ENCODE data around the gene TTC21B. TPM values are rescaled to one million over a fixed set of nuclear protein-coding genes. Genes with fewer than 3 reads are reported as not detected.
A peak's percentile ranks its signal among the peaks of the same experiment; 100 is the strongest.
"Not testable (repeated sequence)": the region's sequence is repeated elsewhere in the genome, so short reads cannot be mapped to it uniquely, and the experiment has no call there.

The TTC21B gene
- total RNA-seq, 1 experiment from 2014 or later: 16.3 TPM

DNA sequence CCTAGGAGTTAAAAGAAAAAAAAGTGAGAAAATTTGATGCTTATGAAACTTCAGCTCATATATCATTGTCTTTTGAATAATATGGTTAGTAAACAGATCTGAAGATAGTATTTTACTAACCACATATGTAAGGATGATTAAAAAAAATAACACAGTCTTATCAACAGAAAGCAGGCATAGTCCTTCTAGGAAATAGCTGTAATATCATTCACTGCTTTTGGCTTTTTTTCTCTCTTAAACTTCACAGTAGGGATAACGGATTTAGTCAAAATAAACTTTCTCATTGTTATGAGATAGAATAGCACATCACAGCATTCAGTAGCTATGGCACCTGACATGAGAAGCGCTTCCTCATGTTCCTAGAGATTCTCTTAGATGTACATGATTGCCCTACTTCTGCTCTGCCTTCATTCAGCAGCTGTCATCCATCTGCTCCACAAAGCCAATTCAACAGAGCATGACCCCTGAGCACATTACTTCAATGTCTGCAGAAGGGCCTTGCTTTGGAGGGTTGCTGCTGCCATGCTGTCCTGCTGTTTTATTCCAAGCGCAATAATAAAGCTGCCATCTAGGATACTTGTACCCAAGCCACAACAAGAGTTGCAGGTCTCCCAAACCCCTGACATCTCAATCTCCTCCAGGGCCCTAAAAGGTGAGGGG lies 67.0 kb downstream of the TTC21B start:
- no peak for DNase-seq (ENCODE audit: low read depth)

DNA sequence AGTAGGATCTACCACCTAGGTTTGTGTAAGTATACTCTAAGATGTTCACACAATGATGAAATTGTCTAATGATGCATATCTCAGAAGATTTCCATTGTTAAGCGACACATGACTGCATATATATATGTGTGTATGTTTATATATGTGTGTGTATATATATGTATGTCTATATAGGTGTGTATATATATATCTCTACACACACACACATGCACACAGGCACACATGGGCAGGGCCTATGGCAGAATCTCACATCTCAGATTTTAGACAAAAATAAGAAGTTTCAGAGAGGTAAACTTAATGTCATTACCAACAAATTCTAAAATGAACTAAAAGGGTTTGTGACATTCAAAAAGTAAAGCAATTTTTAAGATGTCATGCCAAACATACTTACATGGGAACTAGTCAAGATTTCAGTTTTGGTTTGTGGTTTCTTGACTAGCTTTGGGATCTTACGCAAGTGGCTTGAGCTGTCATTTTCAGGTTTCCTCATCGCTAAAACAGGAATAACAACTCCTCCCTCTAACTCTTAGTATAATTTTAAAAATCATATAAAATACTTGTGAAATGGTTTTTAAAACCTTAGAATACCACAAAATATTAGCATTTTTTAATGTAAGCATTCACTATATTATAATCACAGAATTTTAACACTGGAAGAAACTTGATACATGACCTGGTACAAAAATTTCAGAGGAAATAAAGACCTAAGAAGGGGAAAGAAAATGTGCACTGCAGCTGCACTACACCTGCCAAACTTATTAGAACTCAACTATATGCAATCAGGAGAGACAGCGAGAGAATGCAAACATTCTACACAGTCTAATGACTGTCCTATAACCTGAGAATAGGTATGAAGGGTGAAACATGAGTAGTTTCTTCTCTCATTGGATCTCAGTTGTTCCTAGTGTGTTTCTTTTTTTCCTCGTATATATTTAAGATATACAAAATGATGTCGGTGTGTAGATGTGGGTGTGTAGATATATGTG lies 75.7 kb downstream of the TTC21B start:
- no peak for DNase-seq (ENCODE audit: low read depth)

DNA sequence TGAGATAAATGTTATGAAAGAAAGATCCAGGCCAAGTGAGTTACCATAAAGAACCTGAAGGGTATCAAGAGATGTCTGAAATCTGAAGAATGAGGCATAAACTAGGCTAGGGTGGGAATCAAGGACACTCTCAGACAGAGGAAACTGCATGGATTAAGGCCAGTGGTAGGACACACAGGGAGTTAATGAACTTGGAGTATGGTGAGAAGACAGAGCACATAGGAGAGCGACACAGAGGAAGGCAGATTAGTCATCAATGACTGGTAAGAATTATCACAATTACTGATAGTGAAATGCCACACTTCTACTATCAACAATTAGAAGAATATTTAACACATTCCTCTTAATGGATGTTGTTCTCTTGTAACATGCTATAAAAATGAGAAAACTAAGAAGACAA lies 76.9 kb downstream of the TTC21B start:
- DNase-seq (ENCODE audit: low read depth): no peak

DNA sequence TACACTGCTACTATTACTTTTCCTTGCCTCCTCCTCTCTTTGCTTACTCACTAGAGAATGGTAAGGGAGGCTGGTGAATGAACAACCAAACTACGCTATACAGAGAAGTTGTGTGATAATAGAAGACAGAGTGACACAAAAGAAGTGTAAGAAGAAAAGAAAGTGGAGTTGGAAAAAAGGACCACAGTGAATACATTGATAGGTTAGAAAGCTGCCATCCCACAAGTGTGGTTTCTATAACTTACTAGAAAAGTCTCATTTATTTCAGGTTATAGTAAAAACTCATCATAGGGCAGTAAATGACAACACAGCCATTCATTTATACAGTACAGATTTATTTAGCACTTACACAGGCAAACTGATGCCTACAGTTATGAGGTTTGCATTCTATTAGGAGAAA lies 77.3 kb downstream of the TTC21B start:
- DNase-seq (ENCODE audit: low read depth): no peak

DNA sequence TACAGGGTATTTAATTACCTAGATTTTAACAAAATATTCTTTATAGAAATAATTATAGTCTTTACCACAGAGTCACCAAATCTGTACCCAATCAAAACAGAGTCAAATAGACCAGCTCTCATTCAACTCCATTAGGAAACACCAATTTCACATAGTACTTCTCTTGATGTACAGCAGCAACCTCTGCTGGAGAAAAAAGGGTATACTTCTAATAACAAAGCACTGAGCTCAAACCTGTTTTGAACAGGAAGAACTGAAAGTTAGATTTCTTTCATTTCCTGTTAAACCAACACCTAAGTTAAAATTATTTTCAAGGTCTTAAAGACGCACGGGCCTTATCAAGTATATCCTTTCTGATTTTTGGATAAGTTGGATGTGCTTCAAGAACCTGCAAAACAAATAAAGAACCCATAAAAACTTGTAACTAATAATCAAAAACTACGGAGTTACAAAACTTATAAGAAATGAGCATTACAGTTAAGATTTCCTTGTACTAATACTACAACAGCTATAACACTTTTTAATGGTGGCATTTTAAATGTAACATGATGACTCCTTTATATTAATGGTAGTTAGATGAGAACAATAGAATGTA lies 79.0 kb downstream of the TTC21B start:
- peak; percentile 17 for DNase-seq (ENCODE audit: low read depth)

DNA sequence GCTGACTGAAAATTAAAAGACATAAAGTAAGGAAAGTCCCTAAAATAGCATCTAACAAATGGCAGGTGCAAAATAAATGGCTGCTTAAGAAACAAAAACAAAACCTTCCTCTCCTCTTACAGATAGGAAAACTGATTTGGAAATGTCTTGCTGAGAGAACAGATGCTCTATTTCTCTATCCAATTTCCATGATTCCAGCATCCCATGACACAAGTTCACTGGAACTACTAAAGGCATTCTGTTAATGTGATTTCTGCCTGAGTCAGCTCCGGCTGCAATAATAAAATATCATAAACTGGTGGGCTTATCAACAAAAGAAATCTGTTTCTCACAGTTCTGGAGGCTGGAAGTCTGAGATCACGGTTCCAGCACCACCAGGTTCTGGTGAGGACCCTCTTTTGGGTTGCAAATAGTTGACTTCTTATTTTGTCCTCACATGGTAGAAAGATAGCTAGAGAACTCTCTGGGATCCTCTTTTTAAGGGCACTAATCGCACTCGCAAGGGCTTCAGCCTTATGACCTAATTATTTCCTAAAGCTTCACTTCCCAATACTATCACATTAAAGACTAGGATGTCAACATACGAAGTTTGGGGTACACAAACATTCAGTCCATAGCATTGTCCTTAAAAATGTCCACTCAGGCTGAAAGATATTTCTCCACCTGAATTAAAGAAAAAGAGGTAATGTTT lies 81.3 kb downstream of the TTC21B start:
- DNase-seq (ENCODE audit: low read depth): no peak

DNA sequence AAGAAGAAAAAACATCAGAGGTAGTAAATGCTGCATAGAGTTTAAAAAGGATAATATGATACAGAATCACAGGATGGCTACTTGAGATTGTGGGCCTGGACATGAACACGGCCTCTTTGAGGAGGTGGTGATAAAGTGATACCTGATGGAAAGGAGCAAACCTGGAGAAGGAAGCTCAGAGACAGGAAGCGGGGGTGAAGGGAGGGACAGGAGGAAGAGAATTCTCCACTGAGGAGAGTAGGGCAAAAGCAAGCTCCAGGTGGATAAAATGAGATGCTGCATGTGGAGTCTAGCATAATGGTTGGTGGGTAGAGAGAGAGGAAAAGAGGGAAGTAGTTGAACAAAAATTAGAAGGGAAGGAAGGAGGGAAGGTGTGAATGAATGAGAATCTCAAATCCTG lies 82.6 kb downstream of the TTC21B start:
- DNase-seq (ENCODE audit: low read depth): no peak

DNA sequence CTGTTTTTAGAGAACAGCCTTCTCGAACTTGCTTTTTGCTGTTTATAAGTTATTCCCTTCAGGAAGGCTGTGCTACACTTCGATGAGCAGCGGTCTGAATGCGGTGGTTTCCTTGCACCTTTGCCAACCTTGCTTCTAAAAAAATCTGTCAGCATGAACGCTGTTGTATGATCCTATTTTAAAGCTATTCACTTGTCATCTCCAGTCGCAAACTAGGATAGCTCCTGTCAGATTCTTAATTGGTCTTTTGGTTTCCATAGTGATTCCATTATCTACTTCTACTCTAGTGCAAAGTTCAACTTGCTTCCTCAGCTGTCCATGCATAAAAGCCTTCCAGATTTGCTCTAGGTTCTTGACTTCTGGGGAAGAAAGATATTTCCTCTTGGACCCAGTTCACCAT lies 83.2 kb downstream of the TTC21B start:
- no peak for DNase-seq (ENCODE audit: low read depth)

DNA sequence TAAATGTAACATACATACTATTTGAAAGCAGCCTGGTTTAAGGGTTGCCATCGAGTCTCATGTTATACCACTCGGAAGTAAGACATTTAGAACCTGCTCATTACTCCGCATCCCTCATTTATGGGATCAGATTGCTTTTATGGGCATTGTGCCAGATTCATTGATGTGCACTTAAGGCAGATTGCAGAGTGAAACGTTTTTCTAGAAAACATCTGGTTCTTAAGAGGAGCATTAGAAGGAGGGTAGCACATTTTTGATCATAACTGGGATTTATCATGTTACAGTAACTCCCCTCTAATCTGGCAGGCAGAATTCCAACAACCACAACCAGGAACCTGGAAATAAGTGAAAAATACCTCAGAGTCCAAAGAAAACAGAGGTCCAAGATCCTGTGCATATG lies 85.4 kb downstream of the TTC21B start:
- DNase-seq (ENCODE audit: low read depth): peak; percentile 2

DNA sequence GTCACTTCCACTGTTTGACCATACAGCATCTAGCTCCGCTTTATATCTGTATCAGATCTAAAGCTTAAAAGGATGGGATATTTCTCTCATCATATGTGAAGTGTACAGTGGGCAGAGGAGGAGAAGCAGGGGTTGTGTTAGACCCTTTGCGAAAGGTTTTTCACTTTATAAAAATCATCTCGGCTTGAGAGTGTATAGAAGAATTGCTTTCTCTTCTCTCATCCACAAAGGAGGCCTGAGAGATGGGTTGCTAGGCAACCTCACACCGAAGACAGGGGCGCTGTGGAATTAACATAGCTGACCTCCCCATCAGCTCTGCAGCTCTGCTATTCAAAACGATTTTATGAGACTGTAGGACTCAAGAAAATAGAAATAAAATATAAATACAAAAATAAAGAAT lies 89.3 kb downstream of the TTC21B start:
- DNase-seq (ENCODE audit: low read depth): no peak

DNA sequence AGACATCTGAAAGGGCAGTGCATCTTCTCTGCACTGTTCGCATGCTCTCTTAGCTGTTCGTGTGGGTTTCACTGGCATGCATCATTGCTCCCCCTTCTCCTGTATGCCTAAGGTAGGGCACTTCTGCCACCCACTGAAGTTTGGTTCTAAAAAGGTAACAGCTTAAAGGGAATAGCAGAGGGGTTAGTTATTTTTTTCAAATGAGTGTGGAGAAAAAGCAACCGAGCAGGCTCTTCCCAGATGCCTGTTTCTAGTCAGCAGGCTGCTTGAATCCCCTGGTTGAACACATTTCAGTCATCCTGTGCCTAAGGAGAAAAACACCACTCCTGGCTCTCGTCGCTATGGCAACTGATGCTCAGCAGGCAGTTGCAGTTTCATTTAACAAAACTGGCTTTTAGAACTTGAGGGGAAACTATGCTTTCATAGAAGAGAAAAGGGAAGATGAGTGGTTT lies 89.7 kb downstream of the TTC21B start:
- DNase-seq (ENCODE audit: low read depth): no peak

DNA sequence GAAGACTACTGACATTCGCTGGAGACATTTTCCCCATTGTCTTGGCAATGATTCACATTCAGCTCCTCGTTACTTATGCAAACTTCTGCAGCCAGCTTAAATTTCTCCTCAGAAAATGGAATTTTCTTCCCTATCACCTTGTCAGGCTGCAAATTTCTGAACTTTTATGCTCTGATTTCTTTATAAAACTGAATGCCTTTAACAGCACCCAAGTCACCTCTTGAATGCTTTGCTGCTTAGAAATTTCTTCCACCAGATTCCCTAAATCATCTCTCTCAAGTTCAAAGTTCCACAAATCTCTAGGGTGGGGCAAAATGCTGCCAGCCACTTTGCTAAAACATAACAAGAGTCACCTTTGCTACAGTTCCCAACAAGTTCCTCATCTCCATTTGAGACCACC lies 92.5 kb downstream of the TTC21B start:
- DNase-seq (ENCODE audit: low read depth): not testable (repeated sequence)

DNA sequence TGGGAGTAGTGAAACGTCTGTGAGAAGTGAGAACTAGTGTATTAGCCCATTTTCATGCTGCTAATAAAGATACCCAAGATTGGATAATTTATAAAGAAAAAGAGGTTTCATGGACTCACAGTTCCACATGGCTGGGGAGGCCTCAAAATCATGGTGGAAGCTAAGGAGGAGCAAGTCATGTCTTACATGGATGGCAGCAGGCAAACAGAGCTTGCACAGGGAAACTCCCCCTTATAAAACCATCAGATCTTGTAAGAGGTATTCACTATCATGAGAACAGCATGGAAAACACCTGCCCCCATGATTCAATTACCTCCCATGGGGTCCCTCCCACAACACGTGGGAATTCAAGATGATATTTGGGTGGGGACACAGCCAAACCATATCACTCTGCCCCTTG lies 93.9 kb downstream of the TTC21B start:
- DNase-seq (ENCODE audit: low read depth): not testable (repeated sequence)

DNA sequence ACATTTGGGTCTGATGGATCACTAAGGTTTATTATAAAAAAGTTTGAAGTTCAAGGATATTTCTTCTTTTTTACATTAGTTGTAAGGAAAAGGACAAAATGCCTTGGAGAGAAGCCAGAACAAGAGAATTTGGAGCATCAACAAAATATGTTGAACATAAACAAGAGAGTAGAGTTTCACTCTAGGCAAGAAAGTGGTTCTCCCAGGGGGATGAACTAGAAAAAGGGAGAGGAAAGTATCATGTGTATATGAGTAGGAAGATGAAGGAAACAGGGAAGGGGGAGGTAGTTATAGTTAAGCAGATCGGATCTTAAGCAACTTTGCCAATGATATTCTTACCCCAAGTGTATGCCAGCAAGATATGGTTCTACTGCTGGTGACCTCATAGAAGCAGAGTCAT lies 95.7 kb downstream of the TTC21B start:
- no peak for DNase-seq (ENCODE audit: low read depth)

DNA sequence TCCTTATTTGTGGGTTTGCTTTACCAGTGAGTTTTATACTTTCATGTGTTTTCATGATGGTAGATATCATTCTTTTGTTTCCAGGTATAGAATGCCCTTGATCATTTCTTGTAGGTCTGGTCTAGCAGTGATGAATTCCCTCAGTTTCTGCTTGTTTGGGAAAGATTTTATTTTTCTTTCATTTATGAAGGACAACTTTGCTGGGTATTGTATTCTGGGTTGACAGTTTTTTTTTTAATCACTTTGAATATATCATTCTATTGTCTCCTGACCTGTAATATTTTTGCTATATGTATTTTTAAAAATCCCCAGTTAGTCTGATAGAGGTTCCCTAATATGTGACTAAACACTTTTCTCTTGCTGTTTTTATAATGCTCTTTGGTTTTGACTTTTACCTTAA lies 101.2 kb downstream of the TTC21B start:
- no peak for DNase-seq (ENCODE audit: low read depth)

DNA sequence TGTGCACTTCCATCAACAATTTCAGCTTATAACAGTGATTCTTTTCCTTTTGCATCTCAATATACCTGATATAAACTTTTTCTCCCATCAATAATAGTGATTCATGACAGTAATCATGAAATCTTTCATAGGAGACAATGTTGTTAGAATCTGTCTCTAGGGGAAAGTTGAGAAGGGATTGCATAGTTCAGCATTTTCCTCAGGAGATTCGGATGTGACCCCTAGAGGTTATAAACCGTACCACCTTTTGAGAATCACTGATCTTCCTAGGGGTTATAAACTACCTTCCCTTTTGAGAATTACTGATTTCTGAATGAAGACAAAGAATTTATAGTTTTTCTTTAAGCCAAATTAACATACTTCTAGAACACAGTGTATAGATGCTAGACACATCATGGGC lies 106.6 kb downstream of the TTC21B start:
- DNase-seq (ENCODE audit: low read depth): no peak

DNA sequence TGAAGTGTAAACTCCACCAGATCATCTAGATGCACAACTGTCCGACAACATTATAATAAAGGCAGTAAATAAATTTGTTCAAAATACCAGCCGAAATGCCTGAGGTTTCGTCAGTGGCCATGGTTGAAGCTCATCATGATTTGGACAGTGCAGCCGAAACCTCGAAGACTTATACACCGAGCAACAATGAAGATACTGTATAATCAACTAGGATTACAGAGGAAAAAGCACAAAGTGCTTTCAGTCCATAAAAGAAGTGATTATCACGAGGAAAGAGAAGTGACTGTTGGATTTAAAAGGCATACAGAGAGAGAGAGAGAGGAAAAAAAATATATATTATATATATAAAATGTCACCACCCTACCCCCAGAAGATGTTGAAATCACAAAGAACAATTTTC lies 107.5 kb downstream of the TTC21B start:
- DNase-seq (ENCODE audit: low read depth): no peak

DNA sequence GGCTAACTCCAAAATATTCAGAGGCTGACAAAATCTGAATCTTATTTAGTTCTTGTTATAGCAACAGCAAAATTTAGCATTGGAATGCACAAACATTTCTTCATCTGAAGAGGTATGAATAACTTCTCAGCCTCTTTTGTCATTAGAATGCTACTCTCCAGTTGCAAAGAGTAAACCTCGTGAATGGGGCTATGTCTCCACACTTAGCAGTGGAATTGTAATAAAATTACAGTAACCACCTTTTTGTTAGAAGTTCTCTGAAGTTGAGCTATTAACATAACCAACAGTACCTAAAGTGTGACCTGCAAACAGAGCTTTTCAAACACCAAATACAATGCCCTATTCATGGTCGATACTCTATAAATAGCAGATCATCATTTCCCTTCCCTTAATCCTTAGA lies 109.4 kb downstream of the TTC21B start:
- DNase-seq (ENCODE audit: low read depth): no peak

DNA sequence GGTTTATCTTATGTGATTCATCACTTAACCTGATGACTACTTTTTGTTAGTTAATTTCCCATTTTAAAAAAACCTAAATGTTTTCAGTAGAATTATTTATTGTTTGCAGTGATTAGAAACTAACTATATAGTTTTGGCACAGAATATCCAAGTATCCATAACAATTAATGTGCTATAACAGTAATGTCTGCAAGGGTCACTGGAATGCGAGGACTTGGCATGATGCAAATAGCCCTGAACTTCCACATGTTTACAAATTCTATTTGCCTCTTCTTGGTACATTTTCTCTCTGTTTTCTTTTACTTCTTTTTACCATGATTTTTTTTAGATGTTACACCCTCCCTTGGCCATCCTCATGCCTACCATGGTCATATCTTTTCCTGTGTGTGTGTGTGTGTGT lies 110.2 kb downstream of the TTC21B start:
- DNase-seq (ENCODE audit: low read depth): no peak

DNA sequence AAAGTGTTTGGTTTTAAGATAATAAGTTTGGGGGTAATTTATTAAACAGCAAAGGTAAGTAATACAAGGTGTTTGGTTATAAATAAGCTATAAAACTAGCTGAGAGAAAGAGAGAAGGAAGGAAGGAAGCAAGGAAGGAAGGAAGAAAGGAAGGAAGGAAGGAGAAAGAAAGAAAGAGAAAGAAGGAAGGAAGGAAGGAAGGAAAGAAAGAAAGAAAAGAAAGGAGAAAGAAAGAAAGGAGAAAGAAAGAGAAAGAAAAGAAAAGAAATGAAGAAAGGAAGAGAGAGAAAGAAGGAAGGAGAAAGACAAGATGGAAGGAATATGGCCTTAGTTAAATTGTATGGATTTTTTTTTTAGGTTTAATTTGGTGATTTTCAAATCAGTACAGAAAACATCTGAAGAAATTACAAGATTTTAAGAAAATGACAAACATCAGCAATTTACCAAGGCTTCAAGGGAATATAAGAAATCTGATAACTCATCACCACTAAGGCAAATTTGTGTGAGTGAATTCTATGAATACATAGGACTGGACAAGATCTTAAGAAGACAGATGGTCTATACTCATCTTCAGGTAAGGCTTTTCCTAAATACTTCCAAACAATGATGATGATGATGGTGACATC lies 113.1 kb downstream of the TTC21B start:
- DNase-seq (ENCODE audit: low read depth): no peak

DNA sequence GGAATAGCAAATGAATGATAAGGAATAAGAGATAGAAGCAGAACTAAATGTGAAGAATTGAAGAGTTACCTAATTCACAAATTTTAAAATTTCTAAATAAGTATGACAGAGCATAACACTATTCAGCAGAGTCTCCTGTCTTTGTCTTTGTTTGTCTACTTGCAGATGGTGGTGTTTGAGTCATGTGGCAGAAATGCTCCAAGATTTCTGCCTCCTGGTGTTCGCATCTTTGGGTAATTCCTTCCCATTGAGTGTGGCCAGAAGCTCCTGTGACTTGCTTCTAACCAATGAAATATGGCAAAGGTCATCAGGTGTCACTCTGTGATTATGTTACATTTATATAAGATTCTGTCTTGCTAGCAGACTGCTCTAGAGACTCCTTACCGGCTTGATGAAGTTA lies 114.0 kb downstream of the TTC21B start:
- peak; percentile 3 for DNase-seq (ENCODE audit: low read depth)

DNA sequence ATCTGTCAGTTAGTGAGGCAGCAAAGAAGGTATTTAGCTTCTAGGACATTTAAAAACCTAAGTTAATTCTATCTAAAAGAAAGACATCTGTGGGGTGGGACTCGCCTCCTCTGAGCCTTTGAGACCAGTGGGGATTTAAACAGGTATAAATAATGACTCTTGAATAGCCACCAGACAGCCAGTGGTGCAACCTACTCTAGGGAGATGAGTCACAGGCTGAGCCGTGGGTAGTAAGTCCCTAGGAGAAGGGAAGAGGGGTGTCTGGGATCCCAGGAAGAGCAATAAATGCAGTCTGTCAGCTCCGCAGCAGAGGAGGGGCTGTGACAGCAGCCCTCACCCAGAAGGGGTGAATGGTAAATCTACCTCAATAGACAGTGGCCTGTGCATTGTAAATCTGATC lies 116.5 kb downstream of the TTC21B start:
- DNase-seq (ENCODE audit: low read depth): peak; percentile 53
